Caco-2 (cell line): ENCODE results near the gene TPRG1L. TPM values are rescaled to one million over a fixed set of nuclear protein-coding genes. Genes with fewer than 3 reads are reported as not detected.

Source experiments
- BruUV-seq: library from RNA; stranded (reverse); fragments of 400-500 nt; replicated peaks from 2 replicates; lab custom pipeline; 2021; lab: Mats Ljungman, UMichigan
- CTCF ChIA-PET: fragments of 300-600 bp; sonication (Branson Sonifier 250); formaldehyde crosslinking; loops from one replicate; lab custom pipeline; 2022; ENCODE audit warnings: antibody characterized with exemption; lab: Charles Lee
- POLR2A ChIA-PET: fragments of 300-600 bp; sonication (Branson Sonifier 250); formaldehyde crosslinking; loops from one replicate; lab custom pipeline; 2022; ENCODE audit warnings: antibody characterized with exemption; lab: Charles Lee
- DNase-seq, 2 experiments: peaks; one replicate each; pipeline versions ENCODE4 v3.0.0 to v3.0.0-alpha.2; 2020 to 2022
- H3K27me3 ChIP-seq: replicated peaks from 2 replicates; pipeline ENCODE4 v1.6.0; 2011; ENCODE audit warnings: low read length; ENCODE audit not compliant: control insufficient read depth, insufficient read depth
- H3K36me3 ChIP-seq: 2 replicates; pipeline ENCODE4 v1.5.1; 2011; ENCODE audit warnings: low read length; ENCODE audit not compliant: control insufficient read depth, insufficient read depth
- H3K4me1 ChIP-seq: fragments of 250-450 bp; sonication (Bioruptor Pico); 2 replicates; pipeline ENCODE4 v1.5.1; 2020; ENCODE audit warnings: mild to moderate bottlenecking
- H3K4me3 ChIP-seq: 2 replicates; pipeline ENCODE4 v1.5.1; 2011; ENCODE audit warnings: low read depth, mild to moderate bottlenecking, control low read depth, low read length
- H3K9me3 ChIP-seq: fragments of 250-450 bp; sonication (Bioruptor Pico); 2 replicates; pipeline ENCODE4 v1.5.1; 2020; ENCODE audit warnings: mild to moderate bottlenecking, moderate library complexity
- H3K27ac Mint-ChIP-seq: one replicate; pipeline ENCODE4 v1.8.0; 2022; ENCODE audit warnings: mixed read lengths; ENCODE audit not compliant: unreplicated experiment
- H3K27me3 Mint-ChIP-seq: one replicate; pipeline ENCODE4 v1.8.0; 2022; ENCODE audit warnings: mixed read lengths; ENCODE audit not compliant: insufficient read depth, unreplicated experiment
- H3K36me3 Mint-ChIP-seq: one replicate; pipeline ENCODE4 v1.8.0; 2022; ENCODE audit warnings: mild to moderate bottlenecking, mixed read lengths; ENCODE audit not compliant: insufficient read depth, unreplicated experiment
- H3K4me1 Mint-ChIP-seq: one replicate; pipeline ENCODE4 v1.8.0; 2022; ENCODE audit warnings: low read depth, mixed read lengths; ENCODE audit not compliant: unreplicated experiment
- H3K4me3 Mint-ChIP-seq: one replicate; pipeline ENCODE4 v1.8.0; 2022; ENCODE audit warnings: mild to moderate bottlenecking, moderate library complexity, mixed read lengths; ENCODE audit not compliant: unreplicated experiment
- H3K9me3 Mint-ChIP-seq: one replicate; pipeline ENCODE4 v1.8.0; 2022; ENCODE audit warnings: mixed read lengths; ENCODE audit not compliant: unreplicated experiment
- intact Hi-C: fragments of 100-400 bp; cut with micrococcal nuclease; formaldehyde crosslinking; loops from one replicate; pipeline ENCODE4 v1.10.0; 2022; ENCODE audit not compliant: unreplicated experiment
- total RNA-seq: library from RNA; stranded (reverse); gene quantifications from 2 replicates; pipeline ENCODE4 v1.2.3, GENCODE V29; 2022
- TF ChIP-seq, protein P1 (sequence below), 2 experiments: fragments of 200-600 bp in 1 of 2; IDR thresholded peaks; 1 replicate in 1 of 2; 2 replicates in 1 of 2; pipeline versions ENCODE4 v1.5.1 to v1.8.0; 2011 to 2022; ENCODE audit warnings: antibody characterized with exemption in 1 of 2, control low read depth in 1 of 2, inconsistent platforms in 1 of 2, low read depth in 1 of 2, low read length in 1 of 2, mild to moderate bottlenecking in 1 of 2, moderate library complexity in 1 of 2; ENCODE audit not compliant: insufficient read depth in 1 of 2, severe bottlenecking in 1 of 2, unreplicated experiment in 1 of 2

Gene TPRG1L
- total RNA-seq, 1 experiment from 2014 or later = 43.9 TPM

- peaks cover 6% of the 10 kb centered on the region for H3K36me3 Mint-ChIP-seq
- H3K27ac Mint-ChIP-seq = no peak overlapping the region
- H3K27me3 ChIP-seq = no peaks in the 10 kb centered on the region
- ChIA-PET CTCF (no interaction called here), POLR2A (no interaction called here)
- H3K4me3 ChIP-seq = no peak overlapping the region
- H3K4me1 ChIP-seq = no peaks in the 10 kb centered on the region
- TF ChIP-seq, protein P1, sequence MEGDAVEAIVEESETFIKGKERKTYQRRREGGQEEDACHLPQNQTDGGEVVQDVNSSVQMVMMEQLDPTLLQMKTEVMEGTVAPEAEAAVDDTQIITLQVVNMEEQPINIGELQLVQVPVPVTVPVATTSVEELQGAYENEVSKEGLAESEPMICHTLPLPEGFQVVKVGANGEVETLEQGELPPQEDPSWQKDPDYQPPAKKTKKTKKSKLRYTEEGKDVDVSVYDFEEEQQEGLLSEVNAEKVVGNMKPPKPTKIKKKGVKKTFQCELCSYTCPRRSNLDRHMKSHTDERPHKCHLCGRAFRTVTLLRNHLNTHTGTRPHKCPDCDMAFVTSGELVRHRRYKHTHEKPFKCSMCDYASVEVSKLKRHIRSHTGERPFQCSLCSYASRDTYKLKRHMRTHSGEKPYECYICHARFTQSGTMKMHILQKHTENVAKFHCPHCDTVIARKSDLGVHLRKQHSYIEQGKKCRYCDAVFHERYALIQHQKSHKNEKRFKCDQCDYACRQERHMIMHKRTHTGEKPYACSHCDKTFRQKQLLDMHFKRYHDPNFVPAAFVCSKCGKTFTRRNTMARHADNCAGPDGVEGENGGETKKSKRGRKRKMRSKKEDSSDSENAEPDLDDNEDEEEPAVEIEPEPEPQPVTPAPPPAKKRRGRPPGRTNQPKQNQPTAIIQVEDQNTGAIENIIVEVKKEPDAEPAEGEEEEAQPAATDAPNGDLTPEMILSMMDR (IDR thresholded peaks at IDR 0.05; ENCODE audit: insufficient read depth in 1 of 2, low read depth in 1 of 2, low read length in 1 of 2, severe bottlenecking in 1 of 2, unreplicated experiment in 1 of 2) = no peak
- H3K4me1 Mint-ChIP-seq = no peaks in the 10 kb centered on the region
- no peak for DNase-seq
- no peaks in the 10 kb centered on the region for H3K9me3 Mint-ChIP-seq
- H3K27me3 Mint-ChIP-seq = no peaks in the 10 kb centered on the region
- no TSS peak for BruUV-seq
- no peaks in the 10 kb centered on the region for H3K36me3 ChIP-seq
- intact Hi-C loops = no loop called here
- H3K9me3 ChIP-seq = no peaks in the 10 kb centered on the region
- no peak overlapping the region for H3K4me3 Mint-ChIP-seq
Observed at GRCh38 chr1:3661631-3662030, 36.8 kb downstream of the TPRG1L start.

- H3K4me3 Mint-ChIP-seq = no peak overlapping the region
- no peak for DNase-seq
- Histone ChIP-seq H3K4me3 (no peak overlapping the region), H3K4me1 (no peaks in the 10 kb centered on the region), H3K9me3 (no peaks in the 10 kb centered on the region), H3K36me3 (no peaks in the 10 kb centered on the region), H3K27me3 (no peaks in the 10 kb centered on the region)
- intact Hi-C loops = no loop called here
- no peaks in the 10 kb centered on the region for H3K4me1 Mint-ChIP-seq
- H3K27me3 Mint-ChIP-seq = no peaks in the 10 kb centered on the region
- CTCF ChIA-PET = no interaction called here
- TF ChIP-seq, protein P1 (IDR thresholded peaks at IDR 0.05; ENCODE audit: insufficient read depth in 1 of 2, low read depth in 1 of 2, low read length in 1 of 2, severe bottlenecking in 1 of 2, unreplicated experiment in 1 of 2) = no peak
- no peaks in the 10 kb centered on the region for H3K9me3 Mint-ChIP-seq
- no TSS peak for BruUV-seq
- POLR2A ChIA-PET = no interaction called here
- H3K36me3 Mint-ChIP-seq = peaks cover 6% of the 10 kb centered on the region
- H3K27ac Mint-ChIP-seq = no peak overlapping the region
Observed at GRCh38 chr1:3662080-3662671, 37.4 kb downstream of the TPRG1L start.

GRCh38 chr1:3663999-3664699 lies 39.3 kb downstream of the TPRG1L start:
- POLR2A ChIA-PET = no interaction called here
- intact Hi-C loops = no loop called here
- Mint-ChIP-seq H3K4me3 (no peak overlapping the region), H3K27ac (no peak overlapping the region), H3K9me3 (no peaks in the 10 kb centered on the region), H3K36me3 (no peaks in the 10 kb centered on the region), H3K27me3 (no peaks in the 10 kb centered on the region), H3K4me1 (no peaks in the 10 kb centered on the region)
- no peak for DNase-seq
- CTCF ChIA-PET = interaction anchor here (0.5 kb wide), 1 partner anchor 70 kb away, joined by 3 read pairs; no protein-coding TSS in a partner anchor
- H3K27me3 ChIP-seq = no peaks in the 10 kb centered on the region
- H3K36me3 ChIP-seq = no peaks in the 10 kb centered on the region
- H3K9me3 ChIP-seq = no peaks in the 10 kb centered on the region
- TF ChIP-seq, protein P1 (IDR thresholded peaks at IDR 0.05; ENCODE audit: insufficient read depth in 1 of 2, low read depth in 1 of 2, low read length in 1 of 2, severe bottlenecking in 1 of 2, unreplicated experiment in 1 of 2) = no peak
- H3K4me3 ChIP-seq = no peak overlapping the region
- no TSS peak for BruUV-seq
- no peaks in the 10 kb centered on the region for H3K4me1 ChIP-seq
